CD1c-positive myeloid dendritic cell (primary cell): Measurements from ENCODE around the gene SORCS2.
"Not testable (repeated sequence)": the region's sequence is repeated elsewhere in the genome, so short reads cannot be mapped to it uniquely, and the experiment has no call there.

ENCODE experiments used
- DNase-seq: peaks from one replicate; pipeline ENCODE4 v3.0.0-alpha.2; 2016; ENCODE audit errors: extremely low spot score

The SORCS2 gene

GRCh38 chr4:7547368-7548040, 355.2 kb downstream of the SORCS2 start:
- no peak for DNase-seq

- DNase-seq, result no peak
These were observed 357.5 kb downstream of the SORCS2 start for GRCh38 chr4:7549866-7550265.

GRCh38 chr4:7552466-7552865, 360.1 kb downstream of the SORCS2 start:
- no peak for DNase-seq

- no peak for DNase-seq
These were observed 360.9 kb downstream of the SORCS2 start for GRCh38 chr4:7553280-7553679.

GRCh38 chr4:7554905-7555304, 362.6 kb downstream of the SORCS2 start:
- no peak for DNase-seq

- no peak for DNase-seq
These were observed 364.2 kb downstream of the SORCS2 start for GRCh38 chr4:7556558-7556957.

- DNase-seq, result no peak
These were observed 365.1 kb downstream of the SORCS2 start for GRCh38 chr4:7557456-7557855.

GRCh38 chr4:7558436-7558835, 366.1 kb downstream of the SORCS2 start:
- DNase-seq, result no peak

- DNase-seq, result no peak
These were observed 367.0 kb downstream of the SORCS2 start for GRCh38 chr4:7559316-7559715.

GRCh38 chr4:7559741-7560395, 367.5 kb downstream of the SORCS2 start:
- DNase-seq, result no peak

- no peak for DNase-seq
These were observed 369.2 kb downstream of the SORCS2 start for GRCh38 chr4:7561557-7561956.

GRCh38 chr4:7564242-7564641, 371.9 kb downstream of the SORCS2 start:
- no peak for DNase-seq

GRCh38 chr4:7565483-7565882, 373.1 kb downstream of the SORCS2 start:
- DNase-seq, result no peak

- DNase-seq, result no peak
These were observed 377.8 kb downstream of the SORCS2 start for GRCh38 chr4:7569810-7570783.

- DNase-seq, result no peak
These were observed 378.7 kb downstream of the SORCS2 start for GRCh38 chr4:7571001-7571400.

- DNase-seq, result no peak
These were observed 379.4 kb downstream of the SORCS2 start for GRCh38 chr4:7571701-7572100.

GRCh38 chr4:7572894-7573293, 380.6 kb downstream of the SORCS2 start:
- DNase-seq, result no peak

GRCh38 chr4:7573576-7574091, 381.3 kb downstream of the SORCS2 start:
- no peak for DNase-seq

GRCh38 chr4:7574287-7575014, 382.1 kb downstream of the SORCS2 start:
- no peak for DNase-seq

- DNase-seq, result no peak
These were observed 383.1 kb downstream of the SORCS2 start for GRCh38 chr4:7575426-7575825.

GRCh38 chr4:7577361-7578039, 385.2 kb downstream of the SORCS2 start:
- not testable (repeated sequence) for DNase-seq
